ENCODE results near the gene NCBP1.

NCBP1 gene

DNA sequence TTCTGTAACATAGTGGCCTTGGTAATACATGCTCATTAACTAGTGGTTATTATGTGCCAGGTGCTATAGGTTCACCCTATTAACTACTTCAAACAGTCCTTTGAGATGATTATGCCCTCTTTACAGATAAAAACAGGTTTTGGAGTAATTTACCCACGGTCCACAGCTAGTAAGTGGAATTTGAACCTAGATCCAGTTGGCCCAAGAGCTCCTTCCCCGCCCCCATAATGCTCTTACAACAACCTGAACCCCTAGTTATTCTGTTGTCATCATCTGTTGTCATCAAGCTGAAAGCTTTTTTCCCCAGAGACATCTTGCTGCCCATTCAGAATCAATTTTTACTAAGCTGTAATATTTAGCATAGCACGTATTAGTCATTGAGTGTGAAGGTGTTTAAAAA, 40.3 kb downstream of the NCBP1 start:
- TF ChIP-seq, protein P1, sequence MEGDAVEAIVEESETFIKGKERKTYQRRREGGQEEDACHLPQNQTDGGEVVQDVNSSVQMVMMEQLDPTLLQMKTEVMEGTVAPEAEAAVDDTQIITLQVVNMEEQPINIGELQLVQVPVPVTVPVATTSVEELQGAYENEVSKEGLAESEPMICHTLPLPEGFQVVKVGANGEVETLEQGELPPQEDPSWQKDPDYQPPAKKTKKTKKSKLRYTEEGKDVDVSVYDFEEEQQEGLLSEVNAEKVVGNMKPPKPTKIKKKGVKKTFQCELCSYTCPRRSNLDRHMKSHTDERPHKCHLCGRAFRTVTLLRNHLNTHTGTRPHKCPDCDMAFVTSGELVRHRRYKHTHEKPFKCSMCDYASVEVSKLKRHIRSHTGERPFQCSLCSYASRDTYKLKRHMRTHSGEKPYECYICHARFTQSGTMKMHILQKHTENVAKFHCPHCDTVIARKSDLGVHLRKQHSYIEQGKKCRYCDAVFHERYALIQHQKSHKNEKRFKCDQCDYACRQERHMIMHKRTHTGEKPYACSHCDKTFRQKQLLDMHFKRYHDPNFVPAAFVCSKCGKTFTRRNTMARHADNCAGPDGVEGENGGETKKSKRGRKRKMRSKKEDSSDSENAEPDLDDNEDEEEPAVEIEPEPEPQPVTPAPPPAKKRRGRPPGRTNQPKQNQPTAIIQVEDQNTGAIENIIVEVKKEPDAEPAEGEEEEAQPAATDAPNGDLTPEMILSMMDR (IDR thresholded peaks at IDR 0.05; ENCODE audit: extremely low read depth, missing control alignments) = no peak
- DNase-seq (ENCODE audit: low spot score) = no peak

DNA sequence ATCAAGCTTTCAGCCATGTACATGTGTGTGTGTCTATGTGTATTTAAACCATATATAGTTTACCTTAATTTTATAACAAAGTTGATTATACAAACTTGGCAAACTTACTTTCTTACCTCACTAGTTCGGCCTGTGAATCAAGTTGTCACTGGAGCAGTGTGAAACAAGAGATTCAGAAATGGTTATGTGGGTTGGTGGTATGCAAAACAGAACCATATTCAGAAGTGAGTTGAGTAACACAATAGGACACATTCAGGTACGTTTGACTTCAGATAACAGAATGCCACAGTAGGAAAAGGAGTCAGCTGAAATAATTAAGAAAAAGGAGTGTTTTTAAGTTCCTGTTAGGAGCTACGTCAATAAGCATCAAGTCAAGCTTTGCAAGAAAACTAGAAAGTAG, 42.0 kb downstream of the NCBP1 start:
- peak; percentile 6 for DNase-seq (ENCODE audit: low spot score)
- TF ChIP-seq, protein P1 (IDR thresholded peaks at IDR 0.05; ENCODE audit: extremely low read depth, missing control alignments) = no peak

DNA sequence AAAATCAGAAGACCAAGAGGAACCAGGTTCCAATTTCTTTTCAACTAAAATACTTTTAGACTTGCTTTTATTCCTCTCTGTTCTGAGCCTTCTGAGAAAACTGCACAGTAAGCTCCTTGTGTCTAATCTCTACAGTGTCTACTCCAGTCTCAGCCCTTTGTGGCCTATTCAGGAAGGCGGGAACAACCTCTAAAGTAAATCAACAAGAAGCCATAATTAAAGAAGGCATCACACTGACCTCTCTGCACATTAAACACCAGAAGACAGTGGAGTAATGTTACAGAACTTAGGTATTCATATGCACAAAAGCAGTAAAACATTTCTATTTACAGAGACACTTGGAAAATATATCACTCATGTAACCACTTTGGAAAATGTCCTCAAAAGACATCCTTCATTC, 48.6 kb downstream of the NCBP1 start:
- DNase-seq (ENCODE audit: low spot score) = no peak
- TF ChIP-seq, protein P1 (IDR thresholded peaks at IDR 0.05; ENCODE audit: extremely low read depth, missing control alignments) = no peak

DNA sequence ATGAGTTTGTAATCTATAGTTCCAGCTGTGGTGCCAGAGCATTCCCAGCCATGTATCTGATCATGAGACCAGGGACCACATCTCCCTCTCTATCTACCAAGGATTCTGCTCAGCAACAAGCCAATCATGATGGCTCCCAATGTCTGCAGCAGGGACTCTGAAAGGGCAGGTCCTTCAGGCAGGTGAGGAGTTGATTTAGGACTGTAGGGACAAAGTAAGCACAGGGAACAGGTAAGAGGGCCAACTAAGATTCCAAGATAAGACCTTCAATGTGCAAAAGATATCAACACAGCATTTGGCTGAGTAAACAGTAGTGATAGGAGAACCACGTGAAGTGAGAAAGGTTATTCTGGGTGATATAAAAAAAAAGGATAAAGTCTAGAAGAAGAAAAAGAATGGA, 55.0 kb downstream of the NCBP1 start:
- DNase-seq (ENCODE audit: low spot score) = no peak
- TF ChIP-seq, protein P1 (IDR thresholded peaks at IDR 0.05; ENCODE audit: extremely low read depth, missing control alignments) = no peak

DNA sequence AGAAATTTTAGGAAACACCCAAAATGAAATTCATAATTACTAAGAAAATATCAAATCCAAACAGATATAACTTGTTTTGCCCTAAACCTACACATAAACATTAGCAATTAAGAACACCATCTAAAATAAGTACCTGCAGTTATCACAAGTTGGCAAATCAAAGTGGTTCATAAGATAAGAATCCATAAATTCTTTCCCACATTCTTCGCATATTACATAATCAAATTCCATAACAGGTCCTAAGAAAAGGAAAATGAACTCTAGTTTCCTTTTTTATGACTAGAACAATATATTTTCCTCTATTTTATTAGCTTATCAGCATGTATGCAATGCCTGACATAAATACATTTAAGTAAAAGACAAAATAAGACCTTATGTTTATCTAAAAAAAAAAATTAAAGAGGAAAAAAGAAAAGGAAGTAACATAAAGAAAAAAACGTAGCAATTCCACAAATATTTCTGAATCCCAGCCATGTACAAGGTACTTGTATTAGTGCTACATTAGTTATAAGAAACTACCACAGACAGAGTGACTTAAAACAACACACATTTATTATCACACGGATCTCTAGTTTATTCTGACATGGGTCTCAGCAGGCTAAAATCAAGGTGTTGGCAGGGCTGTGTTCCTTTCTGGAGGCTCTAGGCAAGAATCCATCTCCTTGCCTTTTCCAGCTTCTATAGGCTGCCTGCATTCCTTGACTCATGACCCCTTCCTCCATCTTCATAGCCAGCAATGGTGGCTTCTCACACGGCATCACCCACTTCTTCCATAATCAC, 56.0 kb downstream of the NCBP1 start:
- TF ChIP-seq, protein P1 (IDR thresholded peaks at IDR 0.05; ENCODE audit: extremely low read depth, missing control alignments) = no peak
- no peak for DNase-seq (ENCODE audit: low spot score)

DNA sequence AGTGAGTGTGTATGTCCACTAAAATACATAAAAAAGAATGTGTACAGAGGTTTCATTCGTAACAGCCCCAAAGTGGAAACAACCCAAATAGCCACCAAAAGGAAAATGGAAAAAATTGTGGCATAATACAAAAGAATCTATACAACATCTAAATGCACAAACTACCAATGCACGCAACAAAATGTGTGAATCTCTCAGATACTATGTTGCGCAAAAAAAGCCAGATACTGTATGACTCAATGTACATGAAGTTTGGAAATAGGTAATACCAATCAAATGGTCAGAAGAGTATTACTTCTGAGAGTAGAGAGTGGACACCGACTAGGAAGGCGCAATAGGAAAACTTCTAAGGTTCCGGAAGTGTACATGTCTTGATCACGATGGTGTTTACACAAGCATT, 61.1 kb downstream of the NCBP1 start:
- TF ChIP-seq, protein P1 (IDR thresholded peaks at IDR 0.05; ENCODE audit: extremely low read depth, missing control alignments) = no peak
- no peak for DNase-seq (ENCODE audit: low spot score)

DNA sequence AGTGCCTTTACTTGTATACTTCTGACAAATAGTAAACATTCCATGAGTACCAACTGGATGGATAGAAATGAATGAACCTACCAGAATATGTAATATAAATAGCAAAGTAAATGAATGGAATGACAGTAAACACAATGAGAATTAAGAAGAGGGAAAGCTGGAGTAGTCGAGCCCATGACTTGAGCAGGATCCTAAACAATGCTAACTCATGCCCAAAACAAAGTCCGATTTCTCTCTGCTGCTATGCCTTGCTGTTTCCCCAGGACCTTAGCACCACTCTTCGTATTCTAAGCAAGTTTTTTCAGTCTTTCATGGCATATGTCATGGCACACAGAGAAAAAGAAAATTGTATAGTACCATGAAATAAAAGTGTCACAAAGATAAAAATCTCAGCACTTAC, 61.8 kb downstream of the NCBP1 start:
- TF ChIP-seq, protein P1 (IDR thresholded peaks at IDR 0.05; ENCODE audit: extremely low read depth, missing control alignments) = no peak
- DNase-seq (ENCODE audit: low spot score) = no peak
